GM21367 (cell line): ENCODE measurements around the gene LYPD3.

Experiments
- ATAC-seq: cut with Tn5 transposase; IDR thresholded peaks from one replicate; pipeline ENCODE4 v1.9.1; 2021; ENCODE audit not compliant: unreplicated experiment

Gene LYPD3

GRCh38 chr19:43486412-43486811 is 21.0 kb upstream of the LYPD3 start:
- ATAC-seq: no peak

- no peak for ATAC-seq
Measured at GRCh38 chr19:43485951-43486350, 20.5 kb upstream of the LYPD3 start.

GRCh38 chr19:43483281-43483680 is 17.9 kb upstream of the LYPD3 start:
- ATAC-seq: no peak

- ATAC-seq: no peak
Measured at GRCh38 chr19:43482193-43482592, 16.8 kb upstream of the LYPD3 start.

- ATAC-seq: no peak
Measured at GRCh38 chr19:43481701-43482100, 16.3 kb upstream of the LYPD3 start.

- ATAC-seq: no peak
Measured at GRCh38 chr19:43480574-43480973, 15.2 kb upstream of the LYPD3 start.

GRCh38 chr19:43479961-43480561 is 14.7 kb upstream of the LYPD3 start:
- no peak for ATAC-seq

GRCh38 chr19:43479226-43479625 is 13.8 kb upstream of the LYPD3 start:
- ATAC-seq: no peak

- no peak for ATAC-seq
Measured at GRCh38 chr19:43478323-43478722, 12.9 kb upstream of the LYPD3 start.

GRCh38 chr19:43476606-43477005 is 11.2 kb upstream of the LYPD3 start:
- no peak for ATAC-seq

- ATAC-seq: peak; percentile 60
Measured at GRCh38 chr19:43474986-43475705, 9.7 kb upstream of the LYPD3 start.

- no peak for ATAC-seq
Measured at GRCh38 chr19:43474487-43474886, 9.1 kb upstream of the LYPD3 start.

GRCh38 chr19:43471091-43471490 is 5.7 kb upstream of the LYPD3 start:
- no peak for ATAC-seq

- ATAC-seq: no peak
Measured at GRCh38 chr19:43470288-43470687, 4.9 kb upstream of the LYPD3 start.

- ATAC-seq: no peak
Measured at GRCh38 chr19:43469160-43469480, 3.7 kb upstream of the LYPD3 start.

- no peak for ATAC-seq
Measured at GRCh38 chr19:43468354-43469159, 3.1 kb upstream of the LYPD3 start.

- ATAC-seq: no peak
Measured at GRCh38 chr19:43467730-43468129, 2.3 kb upstream of the LYPD3 start.

GRCh38 chr19:43467276-43467675 is 1.9 kb upstream of the LYPD3 start:
- ATAC-seq: no peak

- no peak for ATAC-seq
Measured at GRCh38 chr19:43466793-43467192, 1.4 kb upstream of the LYPD3 start.

- no peak for ATAC-seq
Measured at GRCh38 chr19:43464134-43464775, 1.2 kb downstream of the LYPD3 start.

GRCh38 chr19:43463381-43464133 is 1.9 kb downstream of the LYPD3 start:
- peak; percentile 68 for ATAC-seq
